ENCODE results near the gene SRRM5. TPM values are rescaled to one million over a fixed set of nuclear protein-coding genes. Genes with fewer than 3 reads are reported as not detected.
A peak's percentile ranks its signal among the peaks of the same experiment; 100 is the strongest.

The SRRM5 gene
- total and polyA plus RNA-seq, 2 of the 13 experiments (the other 11 are each of a cell fraction or from before 2014, with no cell fraction given), result 0.11 to 0.16 TPM

DNA sequence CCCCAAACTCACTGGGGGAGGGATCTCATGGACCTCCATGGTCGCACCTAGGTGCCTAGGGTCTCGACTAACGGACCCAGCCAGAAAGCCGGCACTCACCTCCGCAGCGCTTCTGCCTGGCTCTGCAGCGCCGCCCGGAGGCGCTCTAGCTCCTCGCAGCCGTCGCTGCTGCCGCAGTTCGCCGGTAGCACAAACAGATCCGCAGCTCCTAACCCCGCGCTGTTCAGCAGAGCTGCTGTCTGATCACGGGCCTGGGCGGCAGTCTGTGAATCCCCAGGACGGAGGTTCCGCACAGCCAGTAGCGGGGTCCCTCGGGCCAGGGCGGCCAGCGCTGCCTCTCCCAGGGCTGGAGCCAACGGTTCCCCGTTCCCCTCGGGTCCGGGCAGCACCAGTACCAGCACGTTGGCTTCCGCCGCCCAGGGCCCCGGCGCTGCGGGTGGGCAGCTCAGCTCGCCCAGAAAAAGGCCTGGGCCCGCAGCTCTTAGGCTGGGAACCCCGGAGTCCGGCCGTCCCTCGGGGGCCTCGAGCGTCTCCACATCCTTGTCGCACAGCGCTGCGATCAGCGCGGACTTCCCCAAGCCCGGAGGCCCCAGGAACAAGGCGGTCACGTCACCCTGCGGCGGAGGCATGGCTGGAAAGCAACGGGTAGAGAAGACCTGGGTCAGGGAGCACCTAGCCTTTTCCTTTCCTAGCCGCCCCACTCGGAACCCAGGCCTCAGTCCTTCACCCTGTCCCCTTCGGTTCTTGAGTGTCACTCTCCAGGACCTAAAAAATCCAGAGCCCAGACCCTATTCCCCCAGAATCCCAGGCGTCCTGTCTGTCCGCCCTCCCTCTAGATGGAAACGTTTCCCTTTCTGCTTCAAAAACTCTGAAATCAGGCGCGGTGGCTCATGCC is 16.9 kb upstream of the SRRM5 start (continued):
- no peak for TF ChIP-seq PCBP1 (IDR thresholded peaks at IDR 0.05; ENCODE audit: borderline replicate concordance, low read depth, low read length)
- TF ChIP-seq TEAD2 (CRISPR knock-in tag; IDR thresholded peaks at IDR 0.05), result no peak
- no peak for TF ChIP-seq ZNF792 (CRISPR knock-in tag; IDR thresholded peaks at IDR 0.05)
- TF ChIP-seq, protein P1, sequence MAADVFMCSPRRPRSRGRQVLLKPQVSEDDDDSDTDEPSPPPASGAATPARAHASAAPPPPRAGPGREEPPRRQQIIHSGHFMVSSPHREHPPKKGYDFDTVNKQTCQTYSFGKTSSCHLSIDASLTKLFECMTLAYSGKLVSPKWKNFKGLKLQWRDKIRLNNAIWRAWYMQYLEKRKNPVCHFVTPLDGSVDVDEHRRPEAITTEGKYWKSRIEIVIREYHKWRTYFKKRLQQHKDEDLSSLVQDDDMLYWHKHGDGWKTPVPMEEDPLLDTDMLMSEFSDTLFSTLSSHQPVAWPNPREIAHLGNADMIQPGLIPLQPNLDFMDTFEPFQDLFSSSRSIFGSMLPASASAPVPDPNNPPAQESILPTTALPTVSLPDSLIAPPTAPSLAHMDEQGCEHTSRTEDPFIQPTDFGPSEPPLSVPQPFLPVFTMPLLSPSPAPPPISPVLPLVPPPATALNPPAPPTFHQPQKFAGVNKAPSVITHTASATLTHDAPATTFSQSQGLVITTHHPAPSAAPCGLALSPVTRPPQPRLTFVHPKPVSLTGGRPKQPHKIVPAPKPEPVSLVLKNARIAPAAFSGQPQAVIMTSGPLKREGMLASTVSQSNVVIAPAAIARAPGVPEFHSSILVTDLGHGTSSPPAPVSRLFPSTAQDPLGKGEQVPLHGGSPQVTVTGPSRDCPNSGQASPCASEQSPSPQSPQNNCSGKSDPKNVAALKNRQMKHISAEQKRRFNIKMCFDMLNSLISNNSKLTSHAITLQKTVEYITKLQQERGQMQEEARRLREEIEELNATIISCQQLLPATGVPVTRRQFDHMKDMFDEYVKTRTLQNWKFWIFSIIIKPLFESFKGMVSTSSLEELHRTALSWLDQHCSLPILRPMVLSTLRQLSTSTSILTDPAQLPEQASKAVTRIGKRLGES (CRISPR knock-in tag; IDR thresholded peaks at IDR 0.05; ENCODE audit: borderline replicate concordance), result no peak
- no peak for TF ChIP-seq ZSCAN12 (CRISPR knock-in tag; IDR thresholded peaks at IDR 0.05)
- no peak for TF ChIP-seq ZNF260 (CRISPR knock-in tag; IDR thresholded peaks at IDR 0.05; ENCODE audit: borderline replicate concordance, low read depth)
- no peak for TF ChIP-seq ZNF431 (CRISPR knock-in tag; IDR thresholded peaks at IDR 0.05; ENCODE audit: borderline replicate concordance, low read depth)
- TF ChIP-seq ZNF772 (CRISPR knock-in tag; IDR thresholded peaks at IDR 0.05), result 0 out of 2 replicates have a peak, but pooled peaks have one; percentile 29
- TF ChIP-seq, protein P2, sequence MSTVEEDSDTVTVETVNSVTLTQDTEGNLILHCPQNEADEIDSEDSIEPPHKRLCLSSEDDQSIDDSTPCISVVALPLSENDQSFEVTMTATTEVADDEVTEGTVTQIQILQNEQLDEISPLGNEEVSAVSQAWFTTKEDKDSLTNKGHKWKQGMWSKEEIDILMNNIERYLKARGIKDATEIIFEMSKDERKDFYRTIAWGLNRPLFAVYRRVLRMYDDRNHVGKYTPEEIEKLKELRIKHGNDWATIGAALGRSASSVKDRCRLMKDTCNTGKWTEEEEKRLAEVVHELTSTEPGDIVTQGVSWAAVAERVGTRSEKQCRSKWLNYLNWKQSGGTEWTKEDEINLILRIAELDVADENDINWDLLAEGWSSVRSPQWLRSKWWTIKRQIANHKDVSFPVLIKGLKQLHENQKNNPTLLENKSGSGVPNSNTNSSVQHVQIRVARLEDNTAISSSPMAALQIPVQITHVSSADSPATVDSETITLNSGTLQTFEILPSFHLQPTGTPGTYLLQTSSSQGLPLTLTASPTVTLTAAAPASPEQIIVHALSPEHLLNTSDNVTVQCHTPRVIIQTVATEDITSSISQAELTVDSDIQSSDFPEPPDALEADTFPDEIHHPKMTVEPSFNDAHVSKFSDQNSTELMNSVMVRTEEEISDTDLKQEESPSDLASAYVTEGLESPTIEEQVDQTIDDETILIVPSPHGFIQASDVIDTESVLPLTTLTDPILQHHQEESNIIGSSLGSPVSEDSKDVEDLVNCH (CRISPR knock-in tag; IDR thresholded peaks at IDR 0.05), result no peak
- TF ChIP-seq SP5 (CRISPR knock-in tag; IDR thresholded peaks at IDR 0.05; ENCODE audit: borderline replicate concordance, low read depth), result no peak
- TF ChIP-seq FOXM1 (CRISPR knock-in tag; IDR thresholded peaks at IDR 0.05), result no peak
- no peak for TF ChIP-seq CBX2 (IDR thresholded peaks at IDR 0.05; ENCODE audit: low read depth, low read length)
- no peak for TF ChIP-seq CBX2 (CRISPR knock-in tag; IDR thresholded peaks at IDR 0.05; ENCODE audit: low read depth)
- no peak for TF ChIP-seq YEATS4 (CRISPR knock-in tag; IDR thresholded peaks at IDR 0.05; ENCODE audit: borderline replicate concordance)
- no peak for TF ChIP-seq KDM4B (CRISPR knock-in tag; IDR thresholded peaks at IDR 0.05)
- TF ChIP-seq, protein P3, sequence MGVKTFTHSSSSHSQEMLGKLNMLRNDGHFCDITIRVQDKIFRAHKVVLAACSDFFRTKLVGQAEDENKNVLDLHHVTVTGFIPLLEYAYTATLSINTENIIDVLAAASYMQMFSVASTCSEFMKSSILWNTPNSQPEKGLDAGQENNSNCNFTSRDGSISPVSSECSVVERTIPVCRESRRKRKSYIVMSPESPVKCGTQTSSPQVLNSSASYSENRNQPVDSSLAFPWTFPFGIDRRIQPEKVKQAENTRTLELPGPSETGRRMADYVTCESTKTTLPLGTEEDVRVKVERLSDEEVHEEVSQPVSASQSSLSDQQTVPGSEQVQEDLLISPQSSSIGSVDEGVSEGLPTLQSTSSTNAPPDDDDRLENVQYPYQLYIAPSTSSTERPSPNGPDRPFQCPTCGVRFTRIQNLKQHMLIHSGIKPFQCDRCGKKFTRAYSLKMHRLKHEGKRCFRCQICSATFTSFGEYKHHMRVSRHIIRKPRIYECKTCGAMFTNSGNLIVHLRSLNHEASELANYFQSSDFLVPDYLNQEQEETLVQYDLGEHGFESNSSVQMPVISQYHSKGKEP (CRISPR knock-in tag; IDR thresholded peaks at IDR 0.05), result no peak
- no peak for TF ChIP-seq HHEX (CRISPR knock-in tag; IDR thresholded peaks at IDR 0.05)
- TF ChIP-seq, protein P4, sequence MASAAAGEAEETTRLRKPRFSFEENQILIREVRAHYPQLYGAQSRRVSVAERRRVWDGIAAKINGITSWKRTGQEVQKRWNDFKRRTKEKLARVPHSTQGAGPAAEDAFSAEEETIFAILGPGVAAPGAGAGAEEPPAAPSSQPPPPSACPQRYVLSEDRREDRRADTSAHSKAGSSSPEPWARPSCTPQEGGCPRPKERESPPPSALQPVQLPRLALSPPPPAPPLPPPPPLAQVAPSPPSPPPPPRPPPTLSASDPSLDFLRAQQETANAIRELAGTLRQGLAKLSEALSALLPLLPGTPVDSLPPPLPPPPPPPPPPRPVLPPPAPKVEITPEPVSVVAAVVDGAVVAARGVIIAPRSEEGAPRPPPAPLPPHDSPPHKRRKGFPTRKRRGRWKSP (CRISPR knock-in tag; IDR thresholded peaks at IDR 0.05), result peak; percentile 51; the same call in 1 of the 2 replicates
- no peak for TF ChIP-seq MIXL1 (CRISPR knock-in tag; IDR thresholded peaks at IDR 0.05)
- peak; percentile 3; the same call in 1 of the 2 replicates for TF ChIP-seq SAFB2 (CRISPR knock-in tag; IDR thresholded peaks at IDR 0.05; ENCODE audit: borderline replicate concordance, low read depth)
- no peak for TF ChIP-seq KAT7 (CRISPR knock-in tag; IDR thresholded peaks at IDR 0.05; ENCODE audit: borderline replicate concordance)
- no peak for TF ChIP-seq SMAD3 (CRISPR knock-in tag; IDR thresholded peaks at IDR 0.05)
- no peak for TF ChIP-seq KDM6A (CRISPR knock-in tag; IDR thresholded peaks at IDR 0.05; ENCODE audit: low read depth)
- TF ChIP-seq ARID2 (CRISPR knock-in tag; IDR thresholded peaks at IDR 0.05; ENCODE audit: borderline replicate concordance), result no peak

Measured in HepG2 (cell line).